ENCODE measurements around the gene R3HCC1L. TPM values are rescaled to one million over a fixed set of nuclear protein-coding genes. Genes with fewer than 3 reads are reported as not detected.

The R3HCC1L gene
- total and polyA plus RNA-seq, 2 of the 4 experiments (the other 2 are of a cell fraction): 8.3 to 14.7 TPM

GRCh38 chr10:98224996-98225395 lies 90.5 kb downstream of the R3HCC1L start:
- H2BK20ac ChIP-seq (ENCODE audit: low read depth, low read length): 0 out of 2 replicates have a peak overlapping the region, but pooled peaks have one; percentile 20
- no peak overlapping the region; the same call in 1 of the 2 replicates for H3K18ac ChIP-seq (ENCODE audit: low read depth, low read length)
- ChIA-PET CTCF (no interaction called here), POLR2A (ENCODE audit: unreplicated experiment) (no interaction called here)
- no peaks in the 10 kb centered on the region for H3K27me3 ChIP-seq (ENCODE audit: control insufficient read depth, insufficient read depth, low read length)
- intact Hi-C loops (cut with micrococcal nuclease): loop anchor here (5.0 kb wide), 1 partner anchor 53 kb away; no protein-coding TSS in a partner anchor
- H2AFZ ChIP-seq (replicated peaks; ENCODE audit: low read length, poor library complexity): no peak overlapping the region
- no peak overlapping the region for H3K14ac ChIP-seq (replicated peaks; ENCODE audit: low read depth, low read length)
- H3K56ac ChIP-seq (ENCODE audit: extremely low read depth, insufficient read depth, low read length): no peak overlapping the region
- H3K36me3 ChIP-seq (ENCODE audit: control insufficient read depth, insufficient read depth, low read length): no peaks in the 10 kb centered on the region
- H3K4ac ChIP-seq (ENCODE audit: low read depth, low read length): peak overlapping the region; percentile 11; the same call in 1 of the 2 replicates
- no TSS peak for BruUV-seq (replicated peaks)
- in situ Hi-C loops (cut with MboI; ENCODE audit: low sequenced_read_pairs): no loop called here
- H4K20me1 ChIP-seq (ENCODE audit: insufficient read depth, low read length): peaks cover 14% of the 10 kb centered on the region
- peaks cover 7% of the 10 kb centered on the region for H3K9me1 ChIP-seq (ENCODE audit: insufficient read depth, low read length)
- dilution Hi-C loops (cut with HindIII; ENCODE audit: low sequenced_read_pairs, unreplicated experiment): no loop called here
- H3K79me1 ChIP-seq (ENCODE audit: low read depth in 1 of 2, low read length in 2 of 2): peaks cover 10 to 21% of the 10 kb centered on the region in 2 experiments
- no peak overlapping the region for H3K27ac ChIP-seq (ENCODE audit: insufficient read depth, low read length)
- H3K23ac ChIP-seq (ENCODE audit: low read depth, low read length): peak overlapping the region; percentile 76
- H3K4me1 ChIP-seq (ENCODE audit: control insufficient read depth, insufficient read depth, low read length): peaks cover 10% of the 10 kb centered on the region
- TF ChIP-seq RCOR1 (IDR thresholded peaks at IDR 0.05; ENCODE audit: insufficient replicate concordance, low read length) (no peak), RAD21 (IDR thresholded peaks at IDR 0.05; ENCODE audit: low read length) (no peak), BHLHE40 (IDR thresholded peaks at IDR 0.05; ENCODE audit: low read depth, low read length) (no peak), POLR2A (IDR thresholded peaks at IDR 0.05; ENCODE audit: low read depth, low read length) (no peak), RFX5 (IDR thresholded peaks at IDR 0.05; ENCODE audit: low read depth, low read length) (no peak), MXI1 (IDR thresholded peaks at IDR 0.05; ENCODE audit: borderline replicate concordance, low read depth, low read length) (no peak), MAZ (IDR thresholded peaks at IDR 0.05; ENCODE audit: borderline replicate concordance, low read depth, low read length) (no peak), MAFK (IDR thresholded peaks at IDR 0.05; ENCODE audit: low read depth, low read length) (no peak), NFE2L2 (IDR thresholded peaks at IDR 0.05; ENCODE audit: low read depth, low read length) (no peak), CHD1 (IDR thresholded peaks at IDR 0.05; ENCODE audit: low read depth, low read length) (no peak), SMC3 (IDR thresholded peaks at IDR 0.05; ENCODE audit: low read depth, low read length) (no peak)
- H3K9me3 ChIP-seq (ENCODE audit: control insufficient read depth, insufficient read depth, low read length): no peaks in the 10 kb centered on the region
- no peak overlapping the region for H3K9ac ChIP-seq (ENCODE audit: low read depth, low read length)
- H4K8ac ChIP-seq (ENCODE audit: low read depth in 2 of 2, low read length in 2 of 2): no peak overlapping the region
- H4K91ac ChIP-seq (ENCODE audit: insufficient read depth, low read depth, low read length): no peak overlapping the region
- no peak overlapping the region for H2BK15ac ChIP-seq (ENCODE audit: low read depth, low read length)
- H2AK5ac ChIP-seq (ENCODE audit: low read depth, low read length): no peak overlapping the region
- no peak overlapping the region for H3K4me3 ChIP-seq (ENCODE audit: insufficient read depth, low read depth, low read length)
- ATAC-seq (ENCODE audit: low read depth) (peak; percentile 37), DNase-seq (peak; percentile 55)
- no CpG with 5 or more reads among the region's 1 CpG for WGBS, 2 experiments (ENCODE audit: extremely low coverage in 2 of 2, insufficient read length in 1 of 2)
- H2AK9ac ChIP-seq (replicated peaks; ENCODE audit: low read depth, low read length, poor library complexity): no peak overlapping the region
- H4K5ac ChIP-seq (ENCODE audit: low read depth, low read length): no peak overlapping the region
- H3K4me2 ChIP-seq (ENCODE audit: low read depth, low read length): no peak overlapping the region; the same call in 1 of the 2 replicates
- H2BK5ac ChIP-seq (ENCODE audit: low read depth, low read length, poor library complexity, severe bottlenecking): peak overlapping the region; percentile 54
- peak overlapping the region; percentile 62; the same call in 1 of the 2 replicates for H2BK120ac ChIP-seq (ENCODE audit: low read depth, low read length)
